IPS-15b (cell line): ENCODE results near the gene TEX54.

Experiments
- H3K27me3 ChIP-seq: one replicate; pipeline ENCODE4 v1.6.1; 2013; ENCODE audit warnings: low read length; ENCODE audit not compliant: control insufficient read depth, insufficient read depth
- H3K36me3 ChIP-seq: one replicate; pipeline ENCODE4 v1.6.1; 2013; ENCODE audit warnings: low read length; ENCODE audit not compliant: control insufficient read depth, insufficient read depth
- H3K4me1 ChIP-seq: one replicate; pipeline ENCODE4 v1.6.1; 2013; ENCODE audit warnings: mild to moderate bottlenecking, low read length; ENCODE audit not compliant: control insufficient read depth, insufficient read depth
- H3K4me3 ChIP-seq: one replicate; pipeline ENCODE4 v1.5.1; 2013; ENCODE audit warnings: low read depth, low read length
- H3K9ac ChIP-seq: one replicate; pipeline ENCODE4 v1.6.1; 2013; ENCODE audit warnings: low read depth, mild to moderate bottlenecking, low read length
- H3K9me3 ChIP-seq: one replicate; pipeline ENCODE4 v1.6.1; 2013; ENCODE audit warnings: mild to moderate bottlenecking, low read length; ENCODE audit not compliant: control insufficient read depth, insufficient read depth

Gene TEX54

DNA sequence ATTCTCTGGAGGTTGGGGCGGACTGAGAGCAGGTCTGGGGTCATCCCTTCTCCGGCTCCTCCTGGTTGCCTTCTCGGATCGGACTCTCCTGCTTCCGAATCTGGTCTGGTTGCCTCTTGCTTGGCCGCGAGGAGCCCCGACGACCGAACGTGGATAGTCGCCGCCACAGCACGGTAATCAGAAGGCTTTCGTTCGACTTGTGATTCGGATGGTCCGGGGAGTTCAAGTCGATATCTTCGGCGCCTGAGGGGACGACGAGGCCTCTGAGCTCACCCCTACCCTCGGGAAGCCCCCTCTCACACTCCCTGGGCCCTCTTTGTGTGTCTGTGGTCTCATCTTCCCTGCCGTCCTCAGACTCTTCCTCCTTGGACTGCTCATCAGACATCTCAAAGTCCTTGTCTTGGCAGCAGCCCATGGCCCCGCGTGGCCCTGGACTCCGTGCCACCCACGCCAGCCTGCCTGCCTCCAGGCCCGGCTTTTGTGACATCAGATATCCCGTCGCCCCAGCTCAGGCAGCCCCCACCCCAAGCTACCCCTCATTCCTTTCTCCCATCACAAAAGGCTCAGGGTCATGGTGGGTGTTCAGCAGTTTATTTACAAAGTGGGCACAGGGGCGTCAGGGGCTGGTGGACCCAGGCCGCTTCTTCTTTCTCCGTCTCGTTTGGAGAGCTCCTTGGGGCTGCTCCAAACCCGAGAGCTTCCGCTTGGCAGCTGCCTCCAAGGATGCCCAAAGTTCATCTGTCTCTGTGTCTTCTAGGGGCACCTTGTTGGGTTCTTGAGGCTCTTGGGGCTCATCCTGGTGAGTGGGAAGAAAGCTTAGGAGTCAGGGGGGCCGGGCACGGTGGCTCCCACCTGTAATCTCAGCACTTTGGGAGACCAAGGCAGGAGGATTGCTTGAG, at the start of gene TEX54:
Gene TEX54 (minus strand): TSS at position 506 of the 899 bp plus-strand sequence.
- H3K36me3 ChIP-seq: peaks cover 23% of the 10 kb centered on the region

DNA sequence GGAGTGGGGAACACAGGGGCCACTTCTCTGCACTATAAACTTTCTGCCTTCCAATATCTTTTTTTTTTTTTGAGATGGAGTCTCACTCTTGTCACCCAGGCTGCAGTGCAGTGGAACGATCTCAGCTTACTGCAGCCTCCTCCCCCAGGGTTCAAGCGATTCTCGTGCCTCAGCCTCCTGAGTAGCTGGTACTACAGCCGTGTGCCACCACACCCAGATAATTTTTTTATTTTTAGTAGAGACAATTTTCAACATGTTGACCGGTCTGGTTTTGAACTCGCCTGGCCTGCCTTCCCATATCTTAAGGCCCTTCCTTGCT, 49.7 kb upstream of the TEX54 start:
- peak overlapping the region; percentile 98 for H3K4me3 ChIP-seq
- H3K36me3 ChIP-seq: peaks cover 70% of the 10 kb centered on the region
- no peaks in the 10 kb centered on the region for H3K9me3 ChIP-seq
- peaks cover 19% of the 10 kb centered on the region for H3K4me1 ChIP-seq
- peak overlapping the region; percentile 98 for H3K9ac ChIP-seq
- no peaks in the 10 kb centered on the region for H3K27me3 ChIP-seq

More for the DNA sequence above, at the start of gene TEX54:
- H3K9ac ChIP-seq: peak within 1 kb of the TSS; percentile 92
- H3K4me1 ChIP-seq: peaks cover 6% of the 10 kb centered on the region
- no peaks in the 10 kb centered on the region for H3K27me3 ChIP-seq
- no peaks in the 10 kb centered on the region for H3K9me3 ChIP-seq
- H3K4me3 ChIP-seq: peak within 1 kb of the TSS; percentile 92

DNA sequence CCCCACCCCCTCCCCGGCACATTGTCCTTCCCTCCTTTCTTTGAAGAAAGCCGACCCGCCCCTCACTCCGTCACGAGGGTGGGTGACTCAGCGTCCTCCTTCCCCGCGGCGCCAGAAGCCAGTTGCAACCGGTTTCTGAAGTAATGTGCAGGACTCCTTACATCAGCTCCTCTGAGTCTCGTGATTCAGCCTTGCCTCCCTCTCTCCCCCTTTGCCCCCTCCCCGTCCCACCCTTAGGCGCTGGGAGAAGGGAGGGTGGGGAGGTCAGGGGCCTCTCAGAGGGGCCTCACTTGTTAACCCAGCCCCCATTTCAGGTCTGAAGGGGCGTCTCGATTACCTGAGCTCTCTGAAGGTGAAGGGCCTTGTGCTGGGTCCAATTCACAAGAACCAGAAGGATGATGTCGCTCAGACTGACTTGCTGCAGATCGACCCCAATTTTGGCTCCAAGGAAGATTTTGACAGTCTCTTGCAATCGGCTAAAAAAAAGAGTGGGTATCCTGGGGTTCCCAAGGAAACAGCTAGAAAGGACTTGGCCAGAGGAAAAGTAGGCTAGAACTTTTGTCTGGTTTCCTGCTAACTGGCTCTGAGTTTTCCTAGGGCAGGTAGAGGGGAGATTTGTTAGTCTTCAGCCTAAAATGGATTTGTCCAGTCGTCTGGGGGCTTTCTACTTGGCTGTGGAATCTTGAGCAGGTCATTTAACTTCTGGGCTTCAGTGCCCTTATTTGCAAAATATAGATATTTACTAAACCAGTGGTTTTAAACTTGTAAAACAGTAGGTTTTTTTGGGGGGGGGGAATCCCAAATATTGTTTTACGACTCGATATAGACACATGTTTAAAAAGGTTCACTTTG, 49.2 kb upstream of the TEX54 start:
- Histone ChIP-seq H3K36me3 (peaks cover 67% of the 10 kb centered on the region), H3K4me3 (peak overlapping the region; percentile 98), H3K9me3 (no peaks in the 10 kb centered on the region), H3K9ac (peak overlapping the region; percentile 98), H3K4me1 (peaks cover 19% of the 10 kb centered on the region), H3K27me3 (no peaks in the 10 kb centered on the region)

DNA sequence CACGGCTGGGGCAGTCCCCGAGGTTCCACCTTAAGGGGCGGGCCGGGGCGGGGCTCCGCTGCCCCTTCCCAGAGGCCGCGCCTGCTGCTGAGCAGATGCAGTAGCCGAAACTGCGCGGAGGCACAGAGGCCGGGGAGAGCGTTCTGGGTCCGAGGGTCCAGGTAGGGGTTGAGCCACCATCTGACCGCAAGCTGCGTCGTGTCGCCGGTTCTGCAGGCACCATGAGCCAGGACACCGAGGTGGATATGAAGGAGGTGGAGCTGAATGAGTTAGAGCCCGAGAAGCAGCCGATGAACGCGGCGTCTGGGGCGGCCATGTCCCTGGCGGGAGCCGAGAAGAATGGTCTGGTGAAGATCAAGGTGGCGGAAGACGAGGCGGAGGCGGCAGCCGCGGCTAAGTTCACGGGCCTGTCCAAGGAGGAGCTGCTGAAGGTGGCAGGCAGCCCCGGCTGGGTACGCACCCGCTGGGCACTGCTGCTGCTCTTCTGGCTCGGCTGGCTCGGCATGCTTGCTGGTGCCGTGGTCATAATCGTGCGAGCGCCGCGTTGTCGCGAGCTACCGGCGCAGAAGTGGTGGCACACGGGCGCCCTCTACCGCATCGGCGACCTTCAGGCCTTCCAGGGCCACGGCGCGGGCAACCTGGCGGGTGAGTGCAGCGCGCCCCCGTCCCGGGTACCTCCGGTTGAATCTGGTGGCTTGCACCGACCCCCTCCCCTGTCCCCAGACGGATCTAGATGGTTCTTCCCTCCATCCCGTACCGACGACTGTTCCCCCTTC, 48.4 kb upstream of the TEX54 start, which contains the start of gene SLC3A2:
Gene SLC3A2 (plus strand): TSS at position 94 of the 776 bp plus-strand sequence. CDS start 128 bp downstream, at position 222.
- Histone ChIP-seq H3K9ac (peak within 1 kb of the TSS; percentile 98), H3K4me1 (peaks cover 19% of the 10 kb centered on the region), H3K36me3 (peaks cover 66% of the 10 kb centered on the region), H3K27me3 (no peaks in the 10 kb centered on the region), H3K4me3 (peak within 1 kb of the TSS; percentile 98), H3K9me3 (no peaks in the 10 kb centered on the region)

DNA sequence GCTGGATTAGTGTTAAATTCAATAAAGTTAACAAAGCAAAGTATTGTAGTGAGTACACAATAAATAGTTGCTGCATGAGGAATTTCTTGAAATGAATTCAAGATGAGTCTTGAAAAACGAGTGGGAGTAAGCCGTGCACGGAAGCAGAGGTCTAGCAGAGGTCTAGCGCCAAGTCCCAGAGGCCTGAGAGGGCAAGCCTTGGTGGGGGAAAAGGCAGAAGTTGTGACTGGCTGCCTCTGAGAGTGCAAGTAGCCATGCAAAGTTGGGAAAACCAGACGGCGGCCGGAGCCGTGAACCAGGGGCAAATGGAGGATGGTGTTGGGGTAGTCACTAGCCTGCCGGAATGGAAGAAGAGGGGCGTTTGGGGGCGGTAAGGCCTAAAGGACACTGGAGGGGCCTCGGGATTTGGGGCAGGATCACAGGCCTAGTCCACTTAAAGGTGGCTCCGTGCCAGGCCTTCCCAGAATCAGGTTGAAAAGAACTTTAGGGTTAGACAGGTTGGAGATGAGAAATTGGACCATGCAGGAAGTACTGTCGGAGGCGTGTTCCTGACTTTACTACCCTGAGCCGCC, 47.7 kb upstream of the TEX54 start:
- peaks cover 19% of the 10 kb centered on the region for H3K4me1 ChIP-seq
- peak overlapping the region; percentile 98 for H3K4me3 ChIP-seq
- no peaks in the 10 kb centered on the region for H3K27me3 ChIP-seq
- peaks cover 62% of the 10 kb centered on the region for H3K36me3 ChIP-seq
- H3K9me3 ChIP-seq: no peaks in the 10 kb centered on the region
- no peak overlapping the region for H3K9ac ChIP-seq

DNA sequence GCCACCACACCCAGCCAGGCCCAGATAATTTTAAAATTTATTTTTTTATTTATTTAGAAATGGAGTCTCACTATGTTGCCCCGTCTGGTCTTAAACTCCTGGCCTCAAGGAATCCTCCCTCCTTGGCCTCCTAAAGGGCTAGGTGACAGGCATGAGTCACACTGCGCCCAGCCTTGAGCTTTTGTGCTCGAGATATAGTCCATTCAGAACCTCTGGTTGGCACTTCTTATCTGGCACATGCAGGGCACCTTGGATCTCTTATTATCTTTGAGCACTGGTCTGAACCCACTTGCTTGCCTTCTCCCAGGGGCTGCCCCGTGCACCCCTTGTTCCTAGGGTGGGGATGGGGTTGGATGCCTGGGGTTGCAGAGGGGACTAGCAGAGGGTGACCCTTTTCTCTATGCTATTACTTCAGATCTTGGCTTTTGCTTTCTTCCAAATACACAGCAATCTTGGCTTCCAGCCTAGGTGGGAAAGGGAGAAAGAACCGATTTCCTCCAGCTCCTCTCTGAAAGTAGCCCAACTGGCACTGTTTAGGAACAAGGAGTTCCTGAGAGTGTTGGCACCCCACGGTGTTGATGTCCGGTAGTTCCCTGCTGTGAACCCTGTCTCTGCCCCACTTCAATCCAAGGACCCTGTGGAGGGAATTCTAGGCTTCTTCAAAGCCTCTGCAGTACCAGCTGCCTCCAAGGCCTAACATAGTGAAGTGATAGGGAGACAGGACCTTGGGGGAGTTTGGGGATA, 46.8 kb upstream of the TEX54 start:
- peaks cover 19% of the 10 kb centered on the region for H3K4me1 ChIP-seq
- H3K9me3 ChIP-seq: no peaks in the 10 kb centered on the region
- H3K4me3 ChIP-seq: peak overlapping the region; percentile 98
- peaks cover 57% of the 10 kb centered on the region for H3K36me3 ChIP-seq
- no peaks in the 10 kb centered on the region for H3K27me3 ChIP-seq
- H3K9ac ChIP-seq: peak overlapping the region; percentile 8

DNA sequence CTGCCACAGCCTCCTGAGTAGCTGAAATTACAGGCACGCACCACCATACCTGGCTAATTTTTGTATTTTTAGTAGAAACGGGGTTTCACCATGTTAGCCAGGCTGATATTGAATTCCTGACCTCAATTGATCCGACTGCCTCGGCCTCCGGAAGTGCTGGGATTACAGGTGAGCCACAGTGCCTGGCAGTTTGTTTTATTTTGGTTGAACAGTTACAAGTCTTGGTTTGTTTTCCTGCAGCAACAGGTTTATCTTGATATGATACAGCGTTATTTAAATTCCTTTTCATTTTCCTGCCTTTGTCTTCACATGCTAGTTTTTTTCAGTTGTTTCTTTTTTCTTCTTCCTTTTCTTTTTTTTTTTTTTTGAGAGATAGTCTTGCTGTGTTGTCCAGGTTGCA, 44.1 kb upstream of the TEX54 start:
- Histone ChIP-seq H3K36me3 (peaks cover 45% of the 10 kb centered on the region), H3K9ac (no peak overlapping the region), H3K9me3 (no peaks in the 10 kb centered on the region), H3K4me3 (no peak overlapping the region), H3K4me1 (peaks cover 8% of the 10 kb centered on the region), H3K27me3 (no peaks in the 10 kb centered on the region)

DNA sequence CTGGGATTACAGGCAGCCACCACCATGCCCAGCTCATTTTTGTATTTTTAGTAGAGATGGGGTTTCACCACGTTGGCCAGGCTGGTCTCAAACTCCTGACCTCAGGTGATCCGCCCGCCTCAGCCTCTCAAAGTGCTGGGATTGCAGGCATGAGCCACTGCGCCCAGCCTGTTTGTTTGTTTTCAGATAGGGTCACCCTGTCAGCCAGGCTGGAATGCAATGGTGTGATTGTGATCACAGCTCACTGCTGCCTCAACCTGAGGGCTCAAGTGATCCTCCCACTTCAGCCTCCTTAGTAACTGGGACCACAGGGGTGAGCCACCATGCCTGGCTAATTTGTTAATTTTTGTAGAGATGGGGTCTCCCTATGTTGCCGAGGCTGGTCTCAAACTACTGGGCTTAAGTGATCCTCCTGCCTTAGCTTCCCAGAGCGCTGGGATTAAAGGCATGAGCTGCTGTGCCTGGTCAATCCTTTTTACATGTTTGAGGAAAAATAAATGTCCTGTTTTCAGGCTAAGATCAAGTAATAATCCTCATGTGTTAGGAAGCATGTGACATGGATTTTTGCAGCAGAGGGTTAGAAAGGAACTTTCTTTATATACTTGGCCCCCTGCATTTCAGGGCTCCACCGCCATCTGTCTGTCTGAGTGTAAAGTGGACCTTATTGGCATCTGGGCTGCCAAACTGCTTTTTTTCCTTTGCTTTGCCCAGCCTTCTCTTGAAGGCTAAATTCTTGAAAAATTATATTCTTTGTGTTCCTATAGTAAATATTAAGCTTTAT, 43.2 kb upstream of the TEX54 start:
- Histone ChIP-seq H3K36me3 (peaks cover 42% of the 10 kb centered on the region), H3K4me3 (no peak overlapping the region), H3K9ac (no peak overlapping the region)

DNA sequence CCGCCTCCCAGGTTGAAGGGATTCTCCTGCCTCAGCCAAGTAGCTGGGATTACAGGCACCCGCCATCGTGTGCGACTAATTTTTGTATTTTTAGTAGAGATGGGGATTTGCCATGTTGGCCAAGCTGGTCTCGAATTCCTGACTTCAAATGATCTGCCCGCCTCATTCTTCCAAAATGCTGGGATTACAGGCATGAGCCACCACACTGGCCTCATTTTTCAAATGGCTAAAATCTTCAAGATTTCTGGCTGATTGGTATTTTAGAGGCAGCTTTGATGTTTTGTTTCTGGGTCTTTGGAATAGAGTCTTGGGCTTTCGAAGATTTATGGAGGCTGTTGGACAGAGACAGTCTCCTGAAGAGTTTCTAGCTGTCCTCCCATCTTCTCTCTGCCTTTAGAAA, 42.2 kb upstream of the TEX54 start:
- Histone ChIP-seq H3K9ac (no peak overlapping the region), H3K36me3 (peaks cover 40% of the 10 kb centered on the region), H3K9me3 (no peaks in the 10 kb centered on the region), H3K27me3 (no peaks in the 10 kb centered on the region), H3K4me1 (peaks cover 7% of the 10 kb centered on the region), H3K4me3 (no peak overlapping the region)

More for the DNA sequence above, 43.2 kb upstream of the TEX54 start:
- Histone ChIP-seq H3K9me3 (no peaks in the 10 kb centered on the region), H3K4me1 (peaks cover 8% of the 10 kb centered on the region), H3K27me3 (no peaks in the 10 kb centered on the region)

DNA sequence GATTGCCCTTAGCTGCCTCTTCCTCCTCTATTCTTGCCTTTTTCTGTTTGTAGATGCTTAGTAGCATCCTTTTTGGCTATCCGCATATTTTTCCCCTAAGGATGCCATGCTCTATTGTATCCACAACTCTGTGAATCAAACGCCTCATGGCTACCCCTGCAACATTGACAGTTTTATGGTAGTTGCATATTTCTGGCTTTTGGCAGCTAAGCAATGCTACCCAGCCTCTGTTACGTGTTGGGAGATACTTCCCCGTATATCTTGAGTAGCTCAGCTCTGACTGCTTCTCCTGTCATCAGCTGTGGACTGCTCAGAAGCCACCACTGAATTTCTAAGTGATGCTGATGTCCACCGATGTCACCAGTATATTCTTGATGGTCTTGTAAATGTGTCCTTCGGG, 33.0 kb upstream of the TEX54 start:
- H3K4me3 ChIP-seq: no peak overlapping the region
- H3K9ac ChIP-seq: no peak overlapping the region
- H3K9me3 ChIP-seq: no peaks in the 10 kb centered on the region
- H3K4me1 ChIP-seq: peaks cover 18% of the 10 kb centered on the region
- H3K36me3 ChIP-seq: peaks cover 25% of the 10 kb centered on the region
- no peaks in the 10 kb centered on the region for H3K27me3 ChIP-seq
